Ascending aorta (tissue), 2 donors: Measurements from ENCODE around the gene GPR37L1. TPM values are rescaled to one million over a fixed set of nuclear protein-coding genes. Genes with fewer than 3 reads are reported as not detected.

Experiments
- DNase-seq, 2 donors: peaks; one replicate each; pipeline ENCODE4 v3.0.0-alpha.2; 2019; ENCODE audit warnings: low spot score in 2 of 2
- H3K27ac ChIP-seq, 2 donors: fragments of 200-600 bp; sonication (generic); one replicate each; pipeline ENCODE4 v1.5.1; 2016 to 2017; ENCODE audit warnings: mild to moderate bottlenecking in 1 of 2
- H3K27me3 ChIP-seq: fragments of 200-600 bp; sonication (generic); one replicate; pipeline ENCODE4 v1.5.1; 2017
- H3K36me3 ChIP-seq, 2 donors: fragments of 200-600 bp; sonication (generic); one replicate each; pipeline ENCODE4 v1.5.1; 2016
- H3K4me1 ChIP-seq, 2 donors: fragments of 200-600 bp; sonication (generic); one replicate each; pipeline ENCODE4 v1.5.1; 2016 to 2017; ENCODE audit warnings: mild to moderate bottlenecking in 1 of 2
- H3K4me3 ChIP-seq, 2 donors: fragments of 200-600 bp; sonication (generic); one replicate each; pipeline ENCODE4 v1.5.1; 2016 to 2017; ENCODE audit warnings: mild to moderate bottlenecking in 1 of 2
- H3K9me3 ChIP-seq, 2 donors: fragments of 200-600 bp; sonication (generic); one replicate each; pipeline ENCODE4 v1.5.1; 2016
- intact Hi-C: fragments of 100-400 bp; cut with DNase I; formaldehyde crosslinking; loops from one replicate; pipeline ENCODE4 v1.15.1; 2023
- total RNA-seq: library from RNA; depleted of rRNA; stranded (reverse); fragments of >200 nt; gene quantifications from one replicate; pipeline ENCODE4 v1.1.0, GENCODE V29; 2016
- TF ChIP-seq, protein P1 (sequence below), 3 experiments: fragments of 200-600 bp in 2 of 3; fragments of 450-650 bp in 1 of 3; sonication (generic) in 2 of 3; IDR thresholded peaks; one replicate each; pipeline ENCODE4 v1.5.1; 2016 to 2019; ENCODE audit warnings: antibody characterized with exemption in 3 of 3, mild to moderate bottlenecking in 1 of 3, moderate library complexity in 1 of 3

The GPR37L1 gene
- not detected for total RNA-seq

DNA sequence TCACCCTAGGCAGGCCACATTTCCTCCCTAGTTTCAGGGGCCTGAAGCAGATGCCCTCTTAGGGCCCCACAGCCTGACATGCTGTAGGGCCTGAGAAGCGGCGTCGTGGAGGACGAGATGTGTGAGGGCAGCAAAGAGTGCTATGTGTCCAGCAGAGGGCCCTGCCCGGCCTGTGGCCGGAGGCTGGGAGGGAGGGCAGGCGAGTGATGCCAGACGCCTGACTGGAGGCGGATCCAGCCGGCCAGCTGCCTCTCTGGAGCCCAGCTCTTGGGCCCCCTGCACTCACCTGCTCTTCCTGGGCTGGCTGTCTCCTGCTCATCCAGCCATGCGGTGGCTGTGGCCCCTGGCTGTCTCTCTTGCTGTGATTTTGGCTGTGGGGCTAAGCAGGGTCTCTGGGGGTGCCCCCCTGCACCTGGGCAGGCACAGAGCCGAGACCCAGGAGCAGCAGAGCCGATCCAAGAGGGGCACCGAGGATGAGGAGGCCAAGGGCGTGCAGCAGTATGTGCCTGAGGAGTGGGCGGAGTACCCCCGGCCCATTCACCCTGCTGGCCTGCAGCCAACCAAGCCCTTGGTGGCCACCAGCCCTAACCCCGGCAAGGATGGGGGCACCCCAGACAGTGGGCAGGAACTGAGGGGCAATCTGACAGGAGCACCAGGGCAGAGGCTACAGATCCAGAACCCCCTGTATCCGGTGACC, at the start of gene GPR37L1:
Gene GPR37L1 (plus strand): TSS at position 279 of the 697 bp plus-strand sequence. CDS start 47 bp downstream, at position 326.
- DNase-seq = peak in 1 of 2 donors; percentile 73
- TF ChIP-seq, protein P1, sequence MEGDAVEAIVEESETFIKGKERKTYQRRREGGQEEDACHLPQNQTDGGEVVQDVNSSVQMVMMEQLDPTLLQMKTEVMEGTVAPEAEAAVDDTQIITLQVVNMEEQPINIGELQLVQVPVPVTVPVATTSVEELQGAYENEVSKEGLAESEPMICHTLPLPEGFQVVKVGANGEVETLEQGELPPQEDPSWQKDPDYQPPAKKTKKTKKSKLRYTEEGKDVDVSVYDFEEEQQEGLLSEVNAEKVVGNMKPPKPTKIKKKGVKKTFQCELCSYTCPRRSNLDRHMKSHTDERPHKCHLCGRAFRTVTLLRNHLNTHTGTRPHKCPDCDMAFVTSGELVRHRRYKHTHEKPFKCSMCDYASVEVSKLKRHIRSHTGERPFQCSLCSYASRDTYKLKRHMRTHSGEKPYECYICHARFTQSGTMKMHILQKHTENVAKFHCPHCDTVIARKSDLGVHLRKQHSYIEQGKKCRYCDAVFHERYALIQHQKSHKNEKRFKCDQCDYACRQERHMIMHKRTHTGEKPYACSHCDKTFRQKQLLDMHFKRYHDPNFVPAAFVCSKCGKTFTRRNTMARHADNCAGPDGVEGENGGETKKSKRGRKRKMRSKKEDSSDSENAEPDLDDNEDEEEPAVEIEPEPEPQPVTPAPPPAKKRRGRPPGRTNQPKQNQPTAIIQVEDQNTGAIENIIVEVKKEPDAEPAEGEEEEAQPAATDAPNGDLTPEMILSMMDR (IDR thresholded peaks at IDR 0.05) = peak; percentile 35 to 64 (median 45)
- no peaks in the 10 kb centered on the region for H3K36me3 ChIP-seq
- intact Hi-C loops = no loop called here
- no peak within 1 kb of the TSS for H3K27ac ChIP-seq
- H3K4me1 ChIP-seq = no peaks in the 10 kb centered on the region
- H3K27me3 ChIP-seq = no peaks in the 10 kb centered on the region
- H3K4me3 ChIP-seq = no peak within 1 kb of the TSS
- no peaks in the 10 kb centered on the region for H3K9me3 ChIP-seq

GRCh38 chr1:202073206-202073605, 49.5 kb upstream of the GPR37L1 start:
- intact Hi-C loops = no loop called here
- H3K27me3 ChIP-seq = no peaks in the 10 kb centered on the region
- TF ChIP-seq, protein P1 (IDR thresholded peaks at IDR 0.05) = no peak
- no peak for DNase-seq
- H3K36me3 ChIP-seq = no peaks in the 10 kb centered on the region
- H3K9me3 ChIP-seq = no peaks in the 10 kb centered on the region
- H3K4me1 ChIP-seq = no peaks in the 10 kb centered on the region
- H3K4me3 ChIP-seq = no peak overlapping the region
- H3K27ac ChIP-seq = no peak overlapping the region

GRCh38 chr1:202074985-202075384, 47.7 kb upstream of the GPR37L1 start:
- no peak overlapping the region for H3K4me3 ChIP-seq
- no peaks in the 10 kb centered on the region for H3K27me3 ChIP-seq
- H3K27ac ChIP-seq = no peak overlapping the region
- no peaks in the 10 kb centered on the region for H3K9me3 ChIP-seq
- H3K4me1 ChIP-seq = no peaks in the 10 kb centered on the region
- no peak for DNase-seq
- TF ChIP-seq, protein P1 (IDR thresholded peaks at IDR 0.05) = no peak
- intact Hi-C loops = no loop called here
- no peaks in the 10 kb centered on the region for H3K36me3 ChIP-seq

DNA sequence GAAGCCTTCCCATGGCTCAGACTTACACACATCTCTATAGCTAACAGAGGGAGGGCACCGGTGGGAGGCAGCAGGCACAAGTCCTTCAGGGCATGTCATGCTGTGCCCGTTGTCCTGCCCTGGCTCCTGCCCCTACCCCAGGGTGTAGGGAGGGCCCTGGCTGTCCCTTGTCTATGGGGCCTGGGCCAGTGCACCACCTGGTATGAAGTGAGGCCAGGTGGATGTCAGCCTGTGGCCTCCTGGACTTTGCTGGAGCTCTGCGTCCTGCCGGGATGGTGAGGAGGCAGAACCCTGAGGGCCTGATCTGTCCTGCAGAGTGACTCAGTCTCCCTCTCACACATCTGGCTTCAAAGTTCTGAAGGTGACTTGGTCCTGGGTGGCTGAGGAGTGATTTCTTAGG, 47.3 kb upstream of the GPR37L1 start:
- no peak overlapping the region for H3K27ac ChIP-seq
- H3K4me1 ChIP-seq = no peaks in the 10 kb centered on the region
- H3K36me3 ChIP-seq = no peaks in the 10 kb centered on the region
- no peak for DNase-seq
- TF ChIP-seq, protein P1 (IDR thresholded peaks at IDR 0.05) = no peak
- H3K4me3 ChIP-seq = no peak overlapping the region
- no peaks in the 10 kb centered on the region for H3K27me3 ChIP-seq
- H3K9me3 ChIP-seq = no peaks in the 10 kb centered on the region
- intact Hi-C loops = no loop called here

DNA sequence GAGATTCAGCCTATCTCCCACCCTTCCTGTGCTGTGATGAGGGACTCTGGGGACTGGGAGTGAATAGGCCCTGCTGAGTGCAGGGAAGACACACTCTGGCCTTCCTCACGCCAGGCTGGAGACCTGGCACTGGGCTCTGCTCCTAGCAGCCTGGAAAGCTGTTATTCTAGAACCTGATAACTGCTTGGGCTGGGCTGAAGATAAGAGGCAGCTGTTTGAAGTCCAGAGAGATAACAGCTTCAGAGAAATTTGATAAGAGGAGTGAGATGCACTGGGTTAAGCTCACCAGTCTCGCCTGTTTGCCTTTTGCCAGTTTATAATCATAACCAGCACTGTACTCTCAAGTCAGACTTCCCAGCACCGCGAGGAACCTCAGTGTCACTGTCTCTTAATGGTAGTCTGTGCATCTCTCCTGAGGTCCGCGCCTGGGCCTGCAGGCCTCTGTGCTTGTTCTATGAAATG, 46.6 kb upstream of the GPR37L1 start:
- DNase-seq = no peak
- intact Hi-C loops = no loop called here
- H3K4me3 ChIP-seq = no peak overlapping the region
- no peaks in the 10 kb centered on the region for H3K4me1 ChIP-seq
- H3K27ac ChIP-seq = no peak overlapping the region
- H3K9me3 ChIP-seq = no peaks in the 10 kb centered on the region
- no peaks in the 10 kb centered on the region for H3K36me3 ChIP-seq
- no peaks in the 10 kb centered on the region for H3K27me3 ChIP-seq
- TF ChIP-seq, protein P1 (IDR thresholded peaks at IDR 0.05) = no peak
